ENCODE measurements around the gene SEC14L1. TPM values are rescaled to one million over a fixed set of nuclear protein-coding genes. Genes with fewer than 3 reads are reported as not detected.

SEC14L1 gene
- total and polyA plus RNA-seq, 2 of the 8 experiments (the other 6 are each of a cell fraction or from before 2014, with no cell fraction given): 27.2 to 74.4 TPM

GRCh38 chr17:77197115-77197514 lies 56.3 kb downstream of the SEC14L1 start:
- peaks cover 6 to 44% (median 27%) of the 10 kb centered on the region in 4 experiments for H3K36me3 ChIP-seq (ENCODE audit: control insufficient read depth in 2 of 4, insufficient read depth in 4 of 4, low read length in 3 of 4)
- H3K4ac ChIP-seq (replicated peaks; ENCODE audit: insufficient read length, low read depth, low read length): no peak overlapping the region
- FAIRE-seq (no peak), DNase-seq (ENCODE audit: low read depth in 1 of 2, low spot score in 2 of 2) (no peak)
- no peak overlapping the region for H2BK120ac ChIP-seq (replicated peaks; ENCODE audit: low read depth, low read length)
- H3K4me3 ChIP-seq (ENCODE audit: extremely low read depth in 1 of 4, insufficient read depth in 2 of 4, low read depth in 3 of 4, low read length in 4 of 4): no peak overlapping the region
- TF ChIP-seq EP300 (IDR thresholded peaks at IDR 0.05; ENCODE audit: borderline replicate concordance in 1 of 2, low read depth in 2 of 2, low read length in 2 of 2): no peak
- no peak overlapping the region for H3K9ac ChIP-seq (replicated peaks in 1 of 4; ENCODE audit: extremely low read depth in 1 of 4, low read depth in 3 of 4, low read length in 3 of 4)
- H3K18ac ChIP-seq (ENCODE audit: extremely low read depth, low read length): no peak overlapping the region
- no peak overlapping the region for H2AK5ac ChIP-seq (ENCODE audit: low read depth, low read length)
- H3K23me2 ChIP-seq (ENCODE audit: low read depth, low read length): no peaks in the 10 kb centered on the region
- no peak overlapping the region for H3K4me2 ChIP-seq (ENCODE audit: insufficient read depth in 1 of 2, low read depth in 2 of 2, low read length in 2 of 2)
- H3K27ac ChIP-seq (ENCODE audit: low read depth, low read length): no peak overlapping the region
- no peaks in the 10 kb centered on the region for H3K4me1 ChIP-seq (replicated peaks in 1 of 4; ENCODE audit: control insufficient read depth in 3 of 4, insufficient read depth in 4 of 4, low read length in 3 of 4)
- H4K8ac ChIP-seq (ENCODE audit: extremely low read depth, insufficient read depth, low read length): no peak overlapping the region
- H2BK15ac ChIP-seq (ENCODE audit: low read length): no peak overlapping the region
- CTCF ChIA-PET (ENCODE audit: partially characterized antibody): no interaction called here
- no peak overlapping the region for H4K91ac ChIP-seq (replicated peaks; ENCODE audit: insufficient read length, low read length)
- POLR2A ChIA-PET (ENCODE audit: partially characterized antibody): no interaction called here
- H3K79me2 ChIP-seq (ENCODE audit: control insufficient read depth in 1 of 2, insufficient read depth in 2 of 2, low read length in 2 of 2): no peaks in the 10 kb centered on the region
- H4K5ac ChIP-seq (ENCODE audit: insufficient read length, low read depth, low read length): no peak overlapping the region
- H3K14ac ChIP-seq (ENCODE audit: insufficient read length): no peak overlapping the region
- 90% methylated on average over 9 of the region's 9 CpGs; no CpG with 5 or more reads in 1 of the 2 experiments for WGBS, 2 experiments (ENCODE audit: extremely low coverage in 1 of 2, insufficient coverage in 1 of 2, insufficient read length in 1 of 2, insufficient replicate concordance in 2 of 2, low coverage in 1 of 2, low lambda C conversion rate in 2 of 2, missing lambda C conversion rate in 1 of 2)
- peaks cover 0 to 1% of the 10 kb centered on the region in 2 experiments for H4K20me1 ChIP-seq (replicated peaks in 1 of 2; ENCODE audit: control insufficient read depth in 1 of 2, insufficient read depth in 2 of 2, low read length in 2 of 2)
- H2AFZ ChIP-seq (ENCODE audit: low read length): no peak overlapping the region
- no peaks in the 10 kb centered on the region for H3K27me3 ChIP-seq (replicated peaks in 1 of 4; ENCODE audit: control insufficient read depth in 3 of 4, extremely low read depth in 1 of 4, insufficient read depth in 3 of 4, low read length in 3 of 4)
- 0 out of 2 replicates have a peak overlapping the region, but pooled peaks have one; percentile 2 for H2BK5ac ChIP-seq (ENCODE audit: low read depth, low read length)
- H3K9me3 ChIP-seq (ENCODE audit: insufficient read depth in 2 of 2, low read depth in 1 of 2, low read length in 1 of 2): no peaks in the 10 kb centered on the region
- 0 out of 2 replicates have a peak, but pooled peaks cover 3% of the 10 kb centered on the region for H3K79me1 ChIP-seq (ENCODE audit: low read depth, low read length)
- no peak overlapping the region for H3K56ac ChIP-seq (replicated peaks; ENCODE audit: insufficient read length, low read depth, low read length)
- no peak overlapping the region for H3K23ac ChIP-seq (ENCODE audit: insufficient read length)
- no peak overlapping the region for H2BK20ac ChIP-seq (ENCODE audit: low read length)
- no peak overlapping the region for H2BK12ac ChIP-seq (ENCODE audit: low read depth, low read length)
